Panc1 (cell line): ENCODE measurements around the gene GCHFR.

ENCODE experiments used
- POLR2AphosphoS5 ChIP-seq: IDR thresholded peaks from 2 replicates; pipeline ENCODE4 v1.6.1; 2012; ENCODE audit warnings: mild to moderate bottlenecking, low read depth, low read length, moderate library complexity
- SIN3A ChIP-seq: IDR thresholded peaks from 2 replicates; pipeline ENCODE4 v1.6.1; 2012; ENCODE audit warnings: low read depth, mild to moderate bottlenecking, low read length, moderate library complexity, borderline replicate concordance; ENCODE audit not compliant: insufficient read depth
- TCF7L2 ChIP-seq: IDR thresholded peaks from 2 replicates; pipeline ENCODE4 v1.6.1; 2011; ENCODE audit warnings: mild to moderate bottlenecking, low read depth, low read length, inconsistent platforms
- TF ChIP-seq, protein P1 (sequence below): fragments of 450-650 bp; IDR thresholded peaks from 2 replicates; pipeline ENCODE4 v1.5.1; 2017; ENCODE audit warnings: mild to moderate bottlenecking
- TF ChIP-seq, protein P2 (sequence below), 2 experiments: IDR thresholded peaks; 2 replicates each; pipeline ENCODE4 v1.6.1; 2011 to 2012; ENCODE audit warnings: low read depth in 2 of 2, control low read depth in 1 of 2, low read length in 1 of 2, mild to moderate bottlenecking in 1 of 2, moderate library complexity in 1 of 2; ENCODE audit not compliant: insufficient read depth in 1 of 2

DNA sequence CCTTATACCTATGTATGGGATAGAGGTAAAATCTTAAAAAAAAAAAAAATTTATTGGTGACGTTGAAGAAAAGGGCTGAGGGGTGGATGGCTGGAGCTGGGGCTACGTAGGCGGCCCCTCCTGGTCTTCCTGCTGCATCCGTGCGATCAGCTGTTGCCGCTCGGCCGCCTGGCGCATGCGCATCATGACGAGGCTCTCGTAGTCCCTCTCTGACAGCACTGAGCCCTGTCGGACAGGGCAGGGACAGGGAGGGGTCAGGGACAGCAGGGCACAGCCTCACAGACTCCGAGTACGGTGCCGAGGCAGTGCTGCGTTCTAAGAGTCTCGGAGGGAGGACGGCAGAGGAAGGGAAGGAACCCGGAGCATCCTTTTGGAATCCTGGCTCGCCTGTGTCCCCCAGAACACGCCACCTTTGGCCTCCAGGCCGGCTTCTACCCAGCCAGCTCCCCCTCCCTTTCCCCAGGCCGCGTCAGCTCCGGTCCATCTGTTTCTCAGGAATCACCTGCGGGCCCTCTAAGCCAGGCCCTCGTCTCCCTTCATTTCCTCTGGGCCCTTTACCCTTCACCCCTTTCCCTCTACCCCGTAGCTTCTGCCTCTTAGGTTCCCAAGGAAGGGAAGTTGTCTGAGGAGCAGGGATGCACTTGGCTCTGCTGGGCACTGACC is 4.1 kb downstream of the GCHFR start:
- TF ChIP-seq, protein P1, sequence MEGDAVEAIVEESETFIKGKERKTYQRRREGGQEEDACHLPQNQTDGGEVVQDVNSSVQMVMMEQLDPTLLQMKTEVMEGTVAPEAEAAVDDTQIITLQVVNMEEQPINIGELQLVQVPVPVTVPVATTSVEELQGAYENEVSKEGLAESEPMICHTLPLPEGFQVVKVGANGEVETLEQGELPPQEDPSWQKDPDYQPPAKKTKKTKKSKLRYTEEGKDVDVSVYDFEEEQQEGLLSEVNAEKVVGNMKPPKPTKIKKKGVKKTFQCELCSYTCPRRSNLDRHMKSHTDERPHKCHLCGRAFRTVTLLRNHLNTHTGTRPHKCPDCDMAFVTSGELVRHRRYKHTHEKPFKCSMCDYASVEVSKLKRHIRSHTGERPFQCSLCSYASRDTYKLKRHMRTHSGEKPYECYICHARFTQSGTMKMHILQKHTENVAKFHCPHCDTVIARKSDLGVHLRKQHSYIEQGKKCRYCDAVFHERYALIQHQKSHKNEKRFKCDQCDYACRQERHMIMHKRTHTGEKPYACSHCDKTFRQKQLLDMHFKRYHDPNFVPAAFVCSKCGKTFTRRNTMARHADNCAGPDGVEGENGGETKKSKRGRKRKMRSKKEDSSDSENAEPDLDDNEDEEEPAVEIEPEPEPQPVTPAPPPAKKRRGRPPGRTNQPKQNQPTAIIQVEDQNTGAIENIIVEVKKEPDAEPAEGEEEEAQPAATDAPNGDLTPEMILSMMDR = no peak
- TF ChIP-seq, protein P2, sequence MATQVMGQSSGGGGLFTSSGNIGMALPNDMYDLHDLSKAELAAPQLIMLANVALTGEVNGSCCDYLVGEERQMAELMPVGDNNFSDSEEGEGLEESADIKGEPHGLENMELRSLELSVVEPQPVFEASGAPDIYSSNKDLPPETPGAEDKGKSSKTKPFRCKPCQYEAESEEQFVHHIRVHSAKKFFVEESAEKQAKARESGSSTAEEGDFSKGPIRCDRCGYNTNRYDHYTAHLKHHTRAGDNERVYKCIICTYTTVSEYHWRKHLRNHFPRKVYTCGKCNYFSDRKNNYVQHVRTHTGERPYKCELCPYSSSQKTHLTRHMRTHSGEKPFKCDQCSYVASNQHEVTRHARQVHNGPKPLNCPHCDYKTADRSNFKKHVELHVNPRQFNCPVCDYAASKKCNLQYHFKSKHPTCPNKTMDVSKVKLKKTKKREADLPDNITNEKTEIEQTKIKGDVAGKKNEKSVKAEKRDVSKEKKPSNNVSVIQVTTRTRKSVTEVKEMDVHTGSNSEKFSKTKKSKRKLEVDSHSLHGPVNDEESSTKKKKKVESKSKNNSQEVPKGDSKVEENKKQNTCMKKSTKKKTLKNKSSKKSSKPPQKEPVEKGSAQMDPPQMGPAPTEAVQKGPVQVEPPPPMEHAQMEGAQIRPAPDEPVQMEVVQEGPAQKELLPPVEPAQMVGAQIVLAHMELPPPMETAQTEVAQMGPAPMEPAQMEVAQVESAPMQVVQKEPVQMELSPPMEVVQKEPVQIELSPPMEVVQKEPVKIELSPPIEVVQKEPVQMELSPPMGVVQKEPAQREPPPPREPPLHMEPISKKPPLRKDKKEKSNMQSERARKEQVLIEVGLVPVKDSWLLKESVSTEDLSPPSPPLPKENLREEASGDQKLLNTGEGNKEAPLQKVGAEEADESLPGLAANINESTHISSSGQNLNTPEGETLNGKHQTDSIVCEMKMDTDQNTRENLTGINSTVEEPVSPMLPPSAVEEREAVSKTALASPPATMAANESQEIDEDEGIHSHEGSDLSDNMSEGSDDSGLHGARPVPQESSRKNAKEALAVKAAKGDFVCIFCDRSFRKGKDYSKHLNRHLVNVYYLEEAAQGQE (IDR thresholded peaks at IDR 0.05; ENCODE audit: insufficient read depth in 1 of 2, low read depth in 2 of 2, low read length in 1 of 2) = no peak
- TF ChIP-seq POLR2AphosphoS5 = no peak
- no peak for TF ChIP-seq TCF7L2
- no peak for TF ChIP-seq SIN3A
